OCI-LY3 (cell line): ENCODE data around the gene CD207.

Source experiments
- H2AFZ ChIP-seq: fragments of 200-600, 300-600 bp; shearing (Covaris generic); 2 replicates; pipeline ENCODE4 v1.6.0; 2014; ENCODE audit warnings: antibody characterized with exemption, low read depth, low read length
- H3K27ac ChIP-seq: fragments of 200-600, 300-600 bp; sonication (generic); 2 replicates; pipeline ENCODE4 v1.5.1; 2014; ENCODE audit warnings: mild to moderate bottlenecking, low read length, moderate library complexity, mixed read lengths
- H3K27me3 ChIP-seq: fragments of 200-600, 300-600 bp; sonication (generic); 2 replicates; pipeline ENCODE4 v1.6.1; 2014; ENCODE audit warnings: low read depth, low read length, mixed read lengths
- H3K36me3 ChIP-seq: fragments of 200-600, 300-600 bp; sonication (generic); replicated peaks from 2 replicates; pipeline ENCODE3; 2014; ENCODE audit warnings: low read depth, low read length, mixed read lengths
- H3K4me1 ChIP-seq: fragments of 300-600, 200-600 bp; sonication (generic); 2 replicates; pipeline ENCODE4 v1.6.1; 2014; ENCODE audit warnings: low read length, mixed read lengths
- H3K4me2 ChIP-seq: fragments of 200-600, 300-600 bp; sonication (generic); 2 replicates; pipeline ENCODE4 v1.6.1; 2014; ENCODE audit warnings: low read length, mixed read lengths
- H3K4me3 ChIP-seq: fragments of 300-600, 200-600 bp; sonication (generic); 2 replicates; pipeline ENCODE4 v1.5.1; 2014; ENCODE audit warnings: antibody characterized with exemption, mild to moderate bottlenecking, low read length, moderate library complexity
- H3K79me2 ChIP-seq: fragments of 300-600, 200-600 bp; shearing (Covaris generic); 2 replicates; pipeline ENCODE4 v1.6.1; 2014; ENCODE audit warnings: mild to moderate bottlenecking, low read length, mixed read lengths
- H3K9ac ChIP-seq: fragments of 300-600, 200-600 bp; shearing (Covaris generic); 2 replicates; pipeline ENCODE4 v1.6.0; 2014; ENCODE audit warnings: mild to moderate bottlenecking, low read length, moderate library complexity
- H3K9me3 ChIP-seq: fragments of 200-600, 300-600 bp; shearing (Covaris generic); 2 replicates; pipeline ENCODE4 v1.6.1; 2014; ENCODE audit warnings: low read length, mixed read lengths; ENCODE audit not compliant: insufficient read depth
- H4K20me1 ChIP-seq: fragments of 200-600, 300-600 bp; sonication (generic); 2 replicates; pipeline ENCODE4 v1.6.1; 2016; ENCODE audit warnings: low read length, mixed read lengths; ENCODE audit not compliant: insufficient read depth
- CTCF ChIP-seq: fragments of 200-600, 300-600 bp; sonication (generic); IDR thresholded peaks from 2 replicates; pipeline ENCODE4 v1.5.1; 2014; ENCODE audit warnings: antibody characterized with exemption, low read length, low read depth
- EZH2phosphoT487 ChIP-seq: fragments of 200-600 bp; shearing (Covaris generic); IDR thresholded peaks from 2 replicates; pipeline ENCODE4 v1.6.1; 2018; ENCODE audit warnings: antibody characterized with exemption, mixed run types, low read depth

CD207 gene

GRCh38 chr2:70817284-70817954 lies 18.2 kb downstream of the CD207 start:
- H3K4me1 ChIP-seq, result no peaks in the 10 kb centered on the region
- no peaks in the 10 kb centered on the region for H3K9me3 ChIP-seq
- no peak overlapping the region for H3K27ac ChIP-seq
- H3K4me3 ChIP-seq, result no peak overlapping the region
- H3K9ac ChIP-seq, result no peak overlapping the region
- no peak for TF ChIP-seq CTCF
- no peak for TF ChIP-seq EZH2phosphoT487
- H3K79me2 ChIP-seq, result no peaks in the 10 kb centered on the region
- H4K20me1 ChIP-seq, result no peaks in the 10 kb centered on the region
- H2AFZ ChIP-seq, result no peak overlapping the region
- H3K4me2 ChIP-seq, result no peak overlapping the region
- H3K27me3 ChIP-seq, result peaks cover 6% of the 10 kb centered on the region; the same call in 1 of the 2 replicates
- no peaks in the 10 kb centered on the region for H3K36me3 ChIP-seq

- Histone ChIP-seq H3K4me2 (no peak overlapping the region), H3K36me3 (no peaks in the 10 kb centered on the region), H3K4me3 (no peak overlapping the region), H3K79me2 (no peaks in the 10 kb centered on the region), H2AFZ (no peak overlapping the region), H3K9me3 (no peaks in the 10 kb centered on the region), H3K27ac (no peak overlapping the region), H3K9ac (no peak overlapping the region), H4K20me1 (no peaks in the 10 kb centered on the region), H3K4me1 (no peaks in the 10 kb centered on the region), H3K27me3 (peaks cover 6% of the 10 kb centered on the region; the same call in 1 of the 2 replicates)
- TF ChIP-seq EZH2phosphoT487, result no peak
- no peak for TF ChIP-seq CTCF
Measured at GRCh38 chr2:70816726-70817125, 18.9 kb downstream of the CD207 start.

- Histone ChIP-seq H3K4me2 (no peak overlapping the region), H3K79me2 (no peaks in the 10 kb centered on the region)
Measured at GRCh38 chr2:70808983-70809958, 26.3 kb downstream of the CD207 start.

More at GRCh38 chr2:70808983-70809958, 26.3 kb downstream of the CD207 start:
- H3K27ac ChIP-seq, result no peak overlapping the region
- no peaks in the 10 kb centered on the region for H4K20me1 ChIP-seq
- no peak overlapping the region for H2AFZ ChIP-seq
- H3K4me3 ChIP-seq, result no peak overlapping the region
- H3K4me1 ChIP-seq, result no peaks in the 10 kb centered on the region
- no peaks in the 10 kb centered on the region for H3K9me3 ChIP-seq
- TF ChIP-seq EZH2phosphoT487, result no peak
- no peak for TF ChIP-seq CTCF
- no peaks in the 10 kb centered on the region for H3K36me3 ChIP-seq
- no peak overlapping the region for H3K9ac ChIP-seq
- peaks cover 9% of the 10 kb centered on the region; the same call in 1 of the 2 replicates for H3K27me3 ChIP-seq
